Mesangial cell (primary cell): ENCODE data around the gene CMSS1. TPM values are rescaled to one million over a fixed set of nuclear protein-coding genes. Genes with fewer than 3 reads are reported as not detected.

ENCODE experiments used
- total RNA-seq: library from RNA; depleted of rRNA; stranded (reverse); fragments of >200 nt; gene quantifications from 2 replicates; pipeline ENCODE4 v1.2.3, GENCODE V29; 2015

Gene CMSS1
- 6.5 and 15.0 TPM in 2 replicates for total RNA-seq

DNA sequence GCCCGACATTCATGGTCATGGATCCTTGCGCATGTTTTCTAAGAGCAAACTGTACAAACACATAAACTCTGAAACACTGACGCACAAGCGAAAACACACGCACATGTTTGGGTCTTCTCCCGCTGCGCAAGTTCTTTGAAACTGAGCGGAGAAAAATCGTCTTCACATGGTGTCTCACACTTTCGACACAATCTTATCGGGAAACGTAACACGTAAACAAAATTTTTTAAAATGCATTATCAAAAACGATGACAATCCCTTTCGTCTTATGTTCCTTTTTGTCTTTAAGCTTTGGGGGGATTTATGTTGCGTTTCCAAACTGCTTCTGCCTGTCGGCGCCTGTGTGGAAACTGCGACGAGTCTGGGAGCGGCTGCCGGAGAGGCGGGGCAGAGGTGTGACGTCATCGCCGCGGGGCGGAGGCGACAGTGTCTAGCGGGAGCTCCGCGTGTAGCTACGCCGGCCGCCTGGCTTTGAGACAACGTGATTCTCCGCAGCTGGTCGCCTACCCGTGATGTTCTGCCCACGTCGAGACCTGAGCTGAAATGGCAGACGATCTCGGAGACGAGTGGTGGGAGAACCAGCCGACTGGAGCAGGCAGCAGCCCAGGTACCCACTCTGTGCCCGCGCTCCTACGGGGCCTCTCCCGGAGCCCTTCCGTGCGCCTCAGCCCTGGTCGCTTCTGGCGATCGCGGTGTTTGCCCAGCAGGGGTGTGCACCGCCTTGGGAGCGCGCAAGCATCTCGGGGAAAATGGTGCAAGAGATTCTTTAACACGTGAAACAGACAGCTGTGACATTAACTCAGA, at the start of gene CMSS1:
TSS of gene CMSS1 (plus strand) at position 426 of the 804 bp plus-strand sequence.

DNA sequence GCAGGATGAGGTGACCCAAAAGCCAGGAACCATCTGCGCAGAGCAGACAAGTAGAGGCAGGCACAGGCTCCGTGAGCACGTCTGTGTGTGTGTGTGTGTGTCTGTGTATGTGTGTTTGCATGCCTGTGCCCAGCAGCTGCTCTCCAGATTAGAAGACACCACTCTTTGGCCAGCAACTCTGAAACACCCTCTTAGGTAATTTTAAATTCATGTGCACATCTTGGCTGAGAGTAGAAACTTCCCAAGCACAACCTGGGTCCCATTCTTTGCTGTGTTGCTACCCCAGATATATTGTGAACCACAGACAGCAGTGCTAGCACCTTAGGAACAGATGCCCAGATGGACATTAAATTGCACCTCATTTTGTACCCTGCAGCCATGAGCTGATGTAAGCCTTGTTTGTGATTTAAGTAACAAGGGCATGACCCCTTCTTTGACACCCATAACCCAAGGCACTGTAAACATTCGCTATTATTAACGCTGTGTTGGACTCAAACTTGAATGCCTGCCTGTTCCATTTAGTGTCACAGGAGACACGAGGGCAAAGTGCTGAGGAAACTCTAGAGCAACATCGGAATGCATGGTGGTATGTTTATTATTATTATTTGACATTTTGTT, 296.9 kb downstream of the CMSS1 start, which contains the start of gene FILIP1L:
TSS of gene FILIP1L (minus strand) at position 89 of the 618 bp plus-strand sequence.

Other genes starting within 250 kb of the CMSS1 start
- 195 and 329 TPM in 2 replicates for gene COL8A1, start 179.3 kb upstream of the CMSS1 start, total RNA-seq